AG04450 (cell line): ENCODE results near the gene SDR39U1. TPM values are rescaled to one million over a fixed set of nuclear protein-coding genes. Genes with fewer than 3 reads are reported as not detected.

ENCODE experiments used
- CTCF ChIA-PET: fragments of 300-600, 350-600 bp; formaldehyde crosslinking; extraction: SDS; loops from one replicate; lab custom pipeline; 2022; ENCODE audit warnings: antibody characterized with exemption, inconsistent platforms; lab: Charles Lee
- POLR2A ChIA-PET: fragments of 350-600 bp; formaldehyde crosslinking; extraction: SDS; loops from one replicate; lab custom pipeline; 2021; ENCODE audit warnings: antibody characterized with exemption, inconsistent platforms; lab: Yijun Ruan, JAX
- DNase-seq: peaks from one replicate; pipeline ENCODE4 v3.0.0-alpha.2; 2011; ENCODE audit warnings: low read depth, low spot score
- H3K27ac ChIP-seq: one replicate; pipeline ENCODE4 v1.5.1; 2012; ENCODE audit warnings: low read depth, low read length, control low read depth
- H3K27me3 ChIP-seq: one replicate; pipeline ENCODE4 v1.6.0; 2012; ENCODE audit warnings: low read length; ENCODE audit not compliant: control insufficient read depth, insufficient read depth
- H3K4me3 ChIP-seq: 2 replicates; pipeline ENCODE4 v1.5.1; 2011; ENCODE audit warnings: mild to moderate bottlenecking, low read depth, low read length, control low read depth
- H3K9me3 ChIP-seq: 2 replicates; pipeline ENCODE4 v1.5.1; 2012; ENCODE audit warnings: low read length; ENCODE audit not compliant: control insufficient read depth, insufficient read depth
- polyA plus RNA-seq: library from polyadenylated mRNA; depleted of rRNA; stranded (reverse); fragments of >200 nt; gene quantifications from 2 replicates; pipeline ENCODE4 v1.2.3, GENCODE V29; 2011
- TF ChIP-seq, protein P1 (sequence below): IDR thresholded peaks from 2 replicates; pipeline ENCODE4 v1.5.1; 2011; ENCODE audit warnings: low read depth, low read length, control low read depth, inconsistent platforms

Gene SDR39U1
- polyA plus RNA-seq, 1 experiment: 22.9 TPM

DNA sequence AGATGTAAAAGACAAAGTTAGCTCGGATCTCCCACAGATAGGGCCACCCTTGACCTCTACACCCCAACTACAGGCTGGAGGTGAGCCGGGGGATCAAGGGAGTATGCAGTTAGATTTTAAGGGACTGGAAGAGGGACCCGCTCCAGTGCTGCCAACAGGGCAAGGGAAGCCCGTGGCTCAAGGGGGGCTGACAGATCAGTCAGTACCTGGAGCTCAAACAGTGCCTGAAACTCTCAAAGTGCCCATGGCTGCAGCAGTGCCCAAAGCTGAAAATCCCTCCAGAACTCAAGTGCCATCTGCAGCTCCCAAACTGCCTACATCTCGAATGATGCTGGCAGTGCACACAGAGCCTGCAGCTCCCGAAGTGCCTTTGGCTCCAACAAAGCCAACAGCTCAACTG is 33.4 kb downstream of the SDR39U1 start:
- TF ChIP-seq, protein P1, sequence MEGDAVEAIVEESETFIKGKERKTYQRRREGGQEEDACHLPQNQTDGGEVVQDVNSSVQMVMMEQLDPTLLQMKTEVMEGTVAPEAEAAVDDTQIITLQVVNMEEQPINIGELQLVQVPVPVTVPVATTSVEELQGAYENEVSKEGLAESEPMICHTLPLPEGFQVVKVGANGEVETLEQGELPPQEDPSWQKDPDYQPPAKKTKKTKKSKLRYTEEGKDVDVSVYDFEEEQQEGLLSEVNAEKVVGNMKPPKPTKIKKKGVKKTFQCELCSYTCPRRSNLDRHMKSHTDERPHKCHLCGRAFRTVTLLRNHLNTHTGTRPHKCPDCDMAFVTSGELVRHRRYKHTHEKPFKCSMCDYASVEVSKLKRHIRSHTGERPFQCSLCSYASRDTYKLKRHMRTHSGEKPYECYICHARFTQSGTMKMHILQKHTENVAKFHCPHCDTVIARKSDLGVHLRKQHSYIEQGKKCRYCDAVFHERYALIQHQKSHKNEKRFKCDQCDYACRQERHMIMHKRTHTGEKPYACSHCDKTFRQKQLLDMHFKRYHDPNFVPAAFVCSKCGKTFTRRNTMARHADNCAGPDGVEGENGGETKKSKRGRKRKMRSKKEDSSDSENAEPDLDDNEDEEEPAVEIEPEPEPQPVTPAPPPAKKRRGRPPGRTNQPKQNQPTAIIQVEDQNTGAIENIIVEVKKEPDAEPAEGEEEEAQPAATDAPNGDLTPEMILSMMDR: no peak
- DNase-seq: no peak
- H3K9me3 ChIP-seq: no peaks in the 10 kb centered on the region
- no peak overlapping the region for H3K4me3 ChIP-seq
- CTCF ChIA-PET: interaction anchor here (1.6 to 6.7 kb wide), 3 partner anchors 23 to 76 kb away, joined by 7 to 49 read pairs (median 13); partner anchors contain the start of gene ADCY4
- POLR2A ChIA-PET: interaction anchor here (1.0 kb wide), 1 partner anchor 21 kb away, joined by 4 read pairs; the partner anchor contains the start of genes CBLN3 and KHNYN
- peaks cover 6% of the 10 kb centered on the region for H3K27me3 ChIP-seq
- H3K27ac ChIP-seq: no peak overlapping the region

GRCh38 chr14:24408764-24409163 is 33.8 kb downstream of the SDR39U1 start:
- Histone ChIP-seq H3K27ac (no peak overlapping the region), H3K4me3 (no peak overlapping the region), H3K27me3 (peaks cover 6% of the 10 kb centered on the region), H3K9me3 (no peaks in the 10 kb centered on the region)
- TF ChIP-seq, protein P1: no peak
- ChIA-PET POLR2A (interaction anchor here (1.0 kb wide), 1 partner anchor 21 kb away, joined by 4 read pairs; the partner anchor contains the start of genes CBLN3 and KHNYN), CTCF (interaction anchor here (1.6 to 6.7 kb wide), 4 partner anchors 23 to 76 kb away, joined by 7 to 49 read pairs (median 16); partner anchors contain the start of gene ADCY4)
- no peak for DNase-seq

- TF ChIP-seq, protein P1: no peak
- ChIA-PET CTCF (interaction anchor here (1.5 to 3.6 kb wide), 4 partner anchors 24 to 75 kb away, joined by 7 to 18 read pairs (median 9); no protein-coding TSS in a partner anchor), POLR2A (no interaction called here)
- DNase-seq: no peak
- no peak overlapping the region for H3K27ac ChIP-seq
- peaks cover 6% of the 10 kb centered on the region for H3K27me3 ChIP-seq
- H3K9me3 ChIP-seq: no peaks in the 10 kb centered on the region
- no peak overlapping the region for H3K4me3 ChIP-seq
These were observed 34.8 kb downstream of the SDR39U1 start for GRCh38 chr14:24407608-24408325.

GRCh38 chr14:24406416-24406815 is 36.2 kb downstream of the SDR39U1 start:
- H3K9me3 ChIP-seq: no peaks in the 10 kb centered on the region
- H3K27ac ChIP-seq: no peak overlapping the region
- ChIA-PET POLR2A (interaction anchor here (0.7 kb wide), 1 partner anchor 40 kb away, joined by 5 read pairs; no protein-coding TSS in a partner anchor), CTCF (interaction anchor here (1.2 to 3.6 kb wide), 5 partner anchors 25 to 316 kb away, joined by 3 to 18 read pairs (median 8); partner anchors contain the start of gene CIDEB)
- DNase-seq: no peak
- H3K27me3 ChIP-seq: peaks cover 6% of the 10 kb centered on the region
- no peak overlapping the region for H3K4me3 ChIP-seq
- TF ChIP-seq, protein P1: no peak
